Mesodermal cell (in vitro differentiated cells): ENCODE measurements around the gene NDUFC2.
"Not testable (repeated sequence)": the region's sequence is repeated elsewhere in the genome, so short reads cannot be mapped to it uniquely, and the experiment has no call there.

ENCODE experiments used
- H3K27ac ChIP-seq: 2 replicates; pipeline ENCODE4 v1.7.0; 2013; ENCODE audit warnings: mild to moderate bottlenecking, low read depth, low read length, moderate library complexity; ENCODE audit not compliant: severe bottlenecking
- H3K36me3 ChIP-seq: 2 replicates; pipeline ENCODE4 v1.7.1; 2013; ENCODE audit warnings: mild to moderate bottlenecking, low read length, moderate library complexity; ENCODE audit not compliant: control insufficient read depth, insufficient read depth
- H3K4me1 ChIP-seq: one replicate; pipeline ENCODE4 v1.7.1; 2013; ENCODE audit warnings: mild to moderate bottlenecking, low read length; ENCODE audit not compliant: insufficient read depth, control insufficient read depth, poor library complexity, severe bottlenecking
- H3K4me3 ChIP-seq: 2 replicates; pipeline ENCODE4 v1.7.0; 2013; ENCODE audit warnings: low read length, control low read depth, mild to moderate bottlenecking; ENCODE audit not compliant: insufficient read depth, poor library complexity, severe bottlenecking; ENCODE audit errors: extremely low read depth
- H3K9me3 ChIP-seq: 2 replicates; pipeline ENCODE4 v1.7.1; 2013; ENCODE audit warnings: mild to moderate bottlenecking, low read length, moderate library complexity; ENCODE audit not compliant: control insufficient read depth
- WGBS, 2 experiments: methylation state at CpG; one replicate each; pipeline ENCODE4 v1.1.5; 2013; ENCODE audit warnings: missing lambda C conversion rate in 2 of 2; ENCODE audit not compliant: insufficient coverage in 2 of 2; 5-methylcytosine and 5-hydroxymethylcytosine counted together

The NDUFC2 gene

DNA sequence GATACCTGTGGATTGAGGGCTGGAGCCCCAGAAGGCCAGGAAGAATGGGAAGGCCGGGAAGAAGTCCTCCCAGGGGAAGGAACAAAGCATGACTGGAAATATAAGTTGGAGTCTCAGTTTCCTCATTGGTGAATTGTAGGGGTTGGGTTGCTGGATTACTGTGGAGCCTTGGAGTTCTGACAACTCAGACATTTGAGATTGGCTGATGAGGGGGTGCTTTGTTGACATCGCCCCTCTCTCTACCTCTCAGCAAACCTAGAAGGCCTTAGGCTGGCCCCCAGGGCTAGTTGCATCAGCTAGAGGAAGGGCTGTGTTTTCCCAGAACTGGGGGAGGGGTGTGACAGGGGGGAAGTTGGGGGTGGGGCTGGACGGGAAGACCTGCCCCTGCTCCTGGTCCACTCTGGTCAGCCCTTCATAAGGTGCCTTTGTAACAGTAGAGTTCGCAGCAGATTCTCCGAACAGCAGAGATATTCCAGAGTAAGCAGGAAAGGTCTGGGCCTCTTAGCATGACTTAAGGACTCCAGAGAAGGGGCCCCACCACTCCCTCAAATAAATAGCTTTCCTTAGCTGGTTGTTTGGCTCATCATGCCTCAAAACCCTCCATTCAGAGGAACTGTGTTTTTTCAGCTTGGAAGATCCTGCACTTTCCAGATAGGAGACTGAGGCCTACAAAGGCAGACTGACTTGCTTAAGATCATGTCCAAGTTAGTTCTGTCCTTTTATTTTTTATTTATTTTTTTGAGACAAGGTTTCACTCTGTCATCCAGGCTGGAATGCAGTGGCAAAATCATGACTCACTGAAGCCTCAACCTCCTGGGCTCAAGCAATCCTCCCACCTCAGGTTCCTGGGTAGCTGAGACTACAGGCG, 28.5 kb downstream of the NDUFC2 start:
- Histone ChIP-seq H3K4me1 (peaks cover 21% of the 10 kb centered on the region), H3K4me3 (no peak overlapping the region), H3K36me3 (no peaks in the 10 kb centered on the region), H3K9me3 (no peaks in the 10 kb centered on the region), H3K27ac (peak overlapping the region; percentile 98)
- 62 to 63% methylated on average over 4 of the region's 6 CpGs for WGBS, 2 experiments

- peaks cover 25% of the 10 kb centered on the region for H3K4me1 ChIP-seq
- H3K27ac ChIP-seq, result no peak overlapping the region
- H3K9me3 ChIP-seq, result no peaks in the 10 kb centered on the region
- WGBS, 2 experiments, result 96 to 97% methylated on average over 4 to 8 of the region's 8 CpGs
- H3K4me3 ChIP-seq, result no peak overlapping the region
- no peaks in the 10 kb centered on the region for H3K36me3 ChIP-seq
These were observed 30.3 kb downstream of the NDUFC2 start for GRCh38 chr11:78049348-78049747.

GRCh38 chr11:78048561-78048960, 31.1 kb downstream of the NDUFC2 start:
- Histone ChIP-seq H3K27ac (no peak overlapping the region), H3K9me3 (no peaks in the 10 kb centered on the region), H3K4me3 (no peak overlapping the region), H3K36me3 (no peaks in the 10 kb centered on the region), H3K4me1 (peaks cover 25% of the 10 kb centered on the region)
- 77 to 83% methylated on average over 2 to 3 of the region's 3 CpGs for whole genome bisulfite sequencing, 2 experiments

DNA sequence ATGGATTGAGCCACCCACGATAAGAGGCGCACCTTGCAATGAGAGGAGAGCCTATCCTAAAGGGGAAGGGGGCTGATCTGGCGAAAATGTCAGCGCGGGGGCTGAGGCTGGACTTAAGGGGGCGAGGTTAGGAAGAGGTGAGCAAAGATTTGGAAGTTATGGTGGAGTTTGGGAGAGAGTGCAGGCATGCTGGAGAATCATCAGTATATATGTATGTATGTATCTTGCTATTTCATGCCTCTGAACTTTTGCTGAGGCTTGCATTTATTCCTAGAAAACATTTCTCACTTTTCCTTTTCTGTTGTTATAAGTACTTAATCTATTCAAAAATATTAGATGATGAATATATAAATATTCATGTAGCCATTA, 33.2 kb downstream of the NDUFC2 start:
- WGBS, 2 experiments, result 23 to 25% methylated on average over 6 of the region's 6 CpGs
- Histone ChIP-seq H3K9me3 (no peaks in the 10 kb centered on the region), H3K36me3 (no peaks in the 10 kb centered on the region), H3K27ac (no peak overlapping the region), H3K4me1 (peaks cover 20% of the 10 kb centered on the region), H3K4me3 (no peak overlapping the region)

DNA sequence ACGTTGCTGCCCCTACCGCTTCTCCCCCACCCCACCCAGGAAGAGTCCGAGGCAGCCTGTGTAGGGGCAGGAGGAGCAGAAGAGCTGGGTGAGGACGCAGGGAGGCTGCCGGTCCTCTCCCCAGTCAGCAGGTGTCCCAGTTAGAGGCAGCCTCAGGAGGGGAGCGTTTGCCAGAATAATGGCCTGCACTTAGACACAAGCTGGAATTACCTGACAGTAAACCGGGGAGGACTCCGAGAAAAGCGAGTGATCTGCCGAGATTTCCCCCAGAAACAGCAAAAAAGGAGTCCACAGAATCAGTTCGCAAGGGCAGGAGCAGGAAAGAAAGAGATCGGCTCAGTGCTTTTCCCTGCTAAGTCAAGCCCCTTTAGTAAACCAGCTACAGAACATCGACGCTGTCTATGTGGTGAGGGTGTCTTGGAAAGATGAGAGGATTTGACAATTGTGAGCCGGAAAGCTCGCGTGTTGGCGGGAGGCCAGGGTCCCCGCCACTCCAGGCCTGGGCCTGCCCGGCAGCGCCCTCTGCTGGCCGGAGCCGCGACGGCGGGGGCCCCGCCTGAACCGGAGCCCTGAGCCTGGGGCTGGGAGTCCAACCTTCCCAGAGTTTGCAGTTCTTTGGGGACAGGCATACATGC, 33.7 kb downstream of the NDUFC2 start:
- Histone ChIP-seq H3K27ac (no peak overlapping the region), H3K36me3 (no peaks in the 10 kb centered on the region), H3K4me3 (no peak overlapping the region)

DNA sequence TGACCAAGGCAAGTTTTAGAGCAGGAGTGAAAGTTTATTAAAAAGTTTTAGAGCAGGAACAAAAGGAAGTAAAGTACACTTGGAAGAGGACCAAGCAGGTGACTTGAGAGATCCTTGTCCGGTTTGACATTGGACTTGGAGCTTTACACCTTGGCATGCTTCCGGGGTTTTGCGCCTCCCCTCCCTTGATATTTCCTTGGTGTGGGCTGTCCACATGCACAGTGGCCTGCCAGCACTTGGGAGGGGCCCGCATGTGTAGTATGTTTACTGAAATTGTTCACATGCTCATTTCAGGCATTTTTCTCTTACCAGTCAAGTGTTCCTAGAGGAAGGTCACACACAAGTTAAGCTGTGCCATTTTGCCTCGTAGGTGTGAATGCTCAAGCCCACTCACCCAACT, 35.0 kb downstream of the NDUFC2 start:
- Histone ChIP-seq H3K4me1 (peaks cover 15% of the 10 kb centered on the region), H3K36me3 (no peaks in the 10 kb centered on the region), H3K9me3 (no peaks in the 10 kb centered on the region), H3K4me3 (no peak overlapping the region), H3K27ac (no peak overlapping the region)
- 95% methylated on average over 4 of the region's 5 CpGs for WGBS, 2 experiments

More for the DNA sequence above, 33.7 kb downstream of the NDUFC2 start:
- H3K9me3 ChIP-seq, result no peaks in the 10 kb centered on the region
- WGBS, 2 experiments, result 22 to 31% methylated on average over 19 to 22 of the region's 28 CpGs
- H3K4me1 ChIP-seq, result peaks cover 16% of the 10 kb centered on the region

GRCh38 chr11:78041843-78042440, 37.7 kb downstream of the NDUFC2 start:
- no peak overlapping the region for H3K27ac ChIP-seq
- no peaks in the 10 kb centered on the region for H3K9me3 ChIP-seq
- H3K4me1 ChIP-seq, result peaks cover 19% of the 10 kb centered on the region
- no peak overlapping the region for H3K4me3 ChIP-seq
- WGBS, 2 experiments, result 97% methylated on average over 10 to 14 of the region's 14 CpGs
- no peaks in the 10 kb centered on the region for H3K36me3 ChIP-seq

- peaks cover 19% of the 10 kb centered on the region for H3K4me1 ChIP-seq
- H3K9me3 ChIP-seq, H3K4me3 ChIP-seq, H3K27ac ChIP-seq, H3K36me3 ChIP-seq: not testable (repeated sequence)
- 83 to 89% methylated on average over 7 to 8 of the region's 8 CpGs for WGBS, 2 experiments
These were observed 38.3 kb downstream of the NDUFC2 start for GRCh38 chr11:78041380-78041719.

DNA sequence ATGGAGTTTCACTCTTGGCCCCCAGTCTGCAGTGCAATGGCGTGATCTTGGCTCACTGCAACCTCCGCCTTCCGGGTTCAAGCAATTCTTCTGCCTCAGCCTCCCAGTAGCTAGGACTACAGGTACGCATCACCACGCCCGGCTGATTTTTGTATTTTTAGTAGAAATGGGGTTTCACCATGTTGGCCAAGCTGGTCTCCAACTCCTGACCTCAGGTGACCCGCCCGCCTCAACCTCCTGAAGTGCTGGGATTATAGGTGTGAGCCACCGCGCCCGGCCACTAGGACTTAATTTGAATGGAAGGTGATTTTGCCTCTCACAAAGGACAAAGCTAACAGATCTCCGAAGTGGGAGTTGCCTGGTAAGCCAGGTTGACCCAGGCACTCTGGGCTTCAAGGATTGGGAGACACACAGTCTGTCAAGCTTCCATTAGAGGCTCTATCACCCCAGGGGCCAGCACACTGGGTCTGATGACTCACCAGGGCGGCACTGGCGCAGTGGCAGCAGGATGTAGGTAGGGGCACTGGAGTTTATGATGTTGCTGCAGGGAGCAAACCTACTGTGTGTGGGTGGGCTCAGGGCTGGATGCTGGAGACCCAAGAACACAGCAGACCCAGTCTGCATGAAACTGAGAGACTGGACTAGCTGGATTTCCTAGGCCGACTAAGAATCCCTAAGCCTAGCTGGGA, 38.8 kb downstream of the NDUFC2 start:
- Histone ChIP-seq H3K27ac (no peak overlapping the region), H3K4me3 (no peak overlapping the region), H3K9me3 (no peaks in the 10 kb centered on the region), H3K36me3 (no peaks in the 10 kb centered on the region), H3K4me1 (peaks cover 17% of the 10 kb centered on the region)
- 86 to 91% methylated on average over 11 to 12 of the region's 15 CpGs for WGBS, 2 experiments

- H3K4me1 ChIP-seq, result peaks cover 14% of the 10 kb centered on the region
- 77 to 79% methylated on average over 6 to 7 of the region's 7 CpGs for WGBS, 2 experiments
- no peaks in the 10 kb centered on the region for H3K36me3 ChIP-seq
- H3K9me3 ChIP-seq, result no peaks in the 10 kb centered on the region
- peak overlapping the region; percentile 90 for H3K27ac ChIP-seq
- H3K4me3 ChIP-seq, result no peak overlapping the region
These were observed 39.6 kb downstream of the NDUFC2 start for GRCh38 chr11:78039919-78040671.
